Stimulated activated CD4-positive, alpha-beta T cell treated with anti-CD3 and anti-CD28 coated beads, Interleukin-1b, Interleukin-23, amount 100 ng/mL, for 4 hours (primary cell): ENCODE results near the gene OXTR.

ENCODE experiments used
- DNase-seq, 2 donors: peaks; one replicate each; pipeline ENCODE4 v3.0.0-alpha.2; 2020; ENCODE audit warnings: low read depth in 2 of 2

The OXTR gene

GRCh38 chr3:8767667-8768363 lies 1.6 kb downstream of the OXTR start:
- DNase-seq: no peak

DNA sequence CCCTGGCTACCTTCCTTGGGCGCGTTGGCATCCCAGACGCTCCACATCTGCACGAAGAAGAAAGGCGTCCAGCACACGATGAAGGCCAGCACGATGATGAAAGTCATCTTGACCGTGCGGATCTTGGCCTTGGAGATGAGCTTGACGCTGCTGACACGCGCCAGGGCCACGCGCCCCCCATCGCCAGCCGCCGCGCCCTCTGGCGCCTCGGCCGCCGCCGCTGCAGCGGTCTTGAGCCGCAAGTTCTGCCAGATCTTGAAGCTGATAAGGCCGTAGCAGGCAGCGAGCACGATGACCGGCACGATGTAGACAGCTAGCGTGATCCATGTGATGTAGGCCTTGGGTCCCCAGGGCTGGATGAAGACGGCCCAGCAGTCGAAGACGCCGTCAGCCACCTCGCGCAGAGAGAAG lies 2.2 kb downstream of the OXTR start:
- no peak for DNase-seq

DNA sequence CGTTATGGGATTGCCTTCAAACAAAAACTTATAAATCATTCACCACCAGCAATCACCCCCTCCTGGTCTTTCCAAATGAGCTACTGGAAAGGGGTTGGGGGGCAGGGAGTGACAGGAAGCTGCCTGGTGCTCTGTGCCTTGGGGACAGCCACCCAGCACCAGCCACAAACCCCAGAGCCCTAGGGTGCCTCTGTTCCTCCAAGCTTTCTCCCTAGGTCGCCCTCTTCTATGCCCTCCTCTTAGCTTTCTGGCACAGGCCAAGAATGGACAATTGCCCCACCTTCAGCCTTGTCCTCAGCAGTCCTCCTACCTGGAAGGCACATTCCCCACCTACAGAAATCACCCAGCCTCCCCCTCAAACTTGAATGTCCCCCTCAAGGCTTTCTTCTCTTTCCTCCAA lies 3.3 kb downstream of the OXTR start:
- no peak for DNase-seq

DNA sequence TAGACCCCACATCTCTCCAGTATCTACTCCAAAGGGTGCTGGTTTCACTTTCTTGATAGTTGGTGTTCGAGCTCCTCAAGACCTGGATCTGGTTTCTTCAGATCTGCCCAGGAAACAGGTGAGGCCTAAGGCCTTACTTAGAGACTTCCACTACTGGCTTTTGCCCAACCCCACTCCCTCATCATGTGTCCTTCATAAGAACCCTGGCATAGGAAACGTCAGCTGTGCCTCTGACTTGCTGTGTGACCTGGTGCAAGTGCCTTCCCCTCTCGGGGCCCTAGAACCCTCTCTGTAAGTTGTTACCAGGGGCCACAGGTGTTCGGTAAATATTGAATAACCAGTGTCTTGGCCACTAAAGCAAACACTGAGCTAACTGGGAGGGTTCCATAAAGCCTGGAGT lies 3.9 kb downstream of the OXTR start:
- no peak for DNase-seq

- no peak for DNase-seq
Observed at GRCh38 chr3:8764528-8764927, 4.9 kb downstream of the OXTR start.

- DNase-seq: no peak
Observed at GRCh38 chr3:8762607-8763377, 6.6 kb downstream of the OXTR start.

DNA sequence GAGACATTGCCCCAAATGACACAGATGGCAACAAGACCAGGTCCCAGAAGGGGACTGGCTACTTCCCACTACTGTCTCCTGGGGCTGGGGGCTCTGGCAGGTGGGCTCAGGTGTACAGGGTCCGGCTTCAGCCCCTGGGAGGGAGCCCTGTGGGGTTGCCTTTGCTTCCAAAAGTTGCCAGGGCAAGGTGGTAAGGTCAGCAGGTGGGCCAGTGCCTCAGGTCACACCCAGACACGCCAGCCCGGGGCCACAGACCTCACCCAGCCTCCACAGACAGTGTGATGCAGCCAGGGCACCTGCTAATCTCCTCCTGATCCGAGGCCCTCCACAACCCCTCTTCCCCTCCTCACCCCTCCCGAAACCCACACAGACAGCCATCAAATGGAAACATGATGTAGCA lies 7.5 kb downstream of the OXTR start:
- DNase-seq: no peak

DNA sequence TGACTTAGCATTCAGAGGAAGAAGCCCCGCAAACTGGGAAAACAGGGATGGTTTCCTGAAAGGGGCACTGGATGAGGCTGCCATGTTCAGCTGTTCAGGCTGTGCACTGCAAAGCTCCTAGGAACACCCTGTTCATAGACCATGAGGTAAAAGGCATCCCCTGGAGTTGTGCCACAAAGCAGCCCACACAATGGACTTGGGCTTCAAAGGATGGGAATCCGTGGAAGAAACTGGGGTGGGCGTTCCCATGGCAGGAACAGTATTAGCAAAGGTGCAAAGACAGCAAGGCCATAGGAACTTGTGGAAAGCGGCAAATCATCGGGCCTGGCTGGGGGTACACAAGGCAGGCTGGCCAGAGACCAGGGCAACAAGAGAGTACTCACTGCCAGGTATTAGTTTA lies 8.9 kb downstream of the OXTR start:
- DNase-seq: no peak

DNA sequence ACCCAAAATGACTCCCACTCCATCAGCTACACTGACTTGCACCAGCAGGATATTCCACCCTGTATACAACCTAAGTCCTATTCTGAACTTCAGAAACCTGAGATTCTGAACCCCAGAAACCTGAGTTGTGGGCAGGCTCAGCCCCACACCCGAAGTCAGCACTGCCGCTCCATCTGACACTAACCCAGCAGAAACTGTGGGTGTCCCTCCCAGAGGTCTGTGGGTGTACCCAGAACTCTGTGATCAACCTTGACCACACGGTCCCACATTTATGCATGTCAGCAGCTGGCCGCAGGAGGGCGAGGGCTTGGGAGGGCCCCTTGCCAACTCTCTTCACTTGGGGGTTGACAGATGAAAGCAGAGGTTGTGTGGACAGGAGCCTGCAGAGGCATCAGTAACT lies 9.3 kb downstream of the OXTR start:
- DNase-seq: no peak

DNA sequence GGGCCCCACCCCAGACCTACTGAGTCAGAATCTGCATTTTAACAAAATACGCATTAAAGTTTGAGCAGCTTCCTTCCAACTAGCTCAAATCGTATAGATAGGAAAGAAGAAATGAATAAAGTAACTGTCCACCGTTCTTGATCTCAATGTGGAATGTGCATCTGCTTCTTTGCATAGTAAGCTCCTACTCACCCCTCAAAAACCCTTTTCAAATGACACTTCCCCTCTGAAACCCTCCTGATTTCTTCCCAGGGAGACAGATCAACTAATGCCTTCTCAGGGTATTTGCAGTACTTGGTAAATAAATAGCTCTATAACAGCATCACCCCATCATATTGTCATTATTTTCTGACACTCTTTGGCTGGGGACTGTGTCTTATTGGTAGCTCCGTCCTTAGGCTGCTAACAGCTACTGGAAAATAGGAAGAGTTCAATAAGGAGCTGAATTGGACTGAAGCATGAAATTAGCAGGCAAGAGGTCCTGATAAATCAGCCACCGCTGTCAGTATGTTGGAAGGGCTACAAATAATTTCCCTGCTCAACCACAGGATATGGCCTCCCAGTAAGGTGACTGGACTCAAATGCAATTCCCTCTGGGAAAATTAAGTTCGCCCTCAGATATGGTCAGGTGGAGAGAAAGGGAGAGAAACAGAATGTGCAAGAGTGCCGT lies 10.2 kb downstream of the OXTR start:
- DNase-seq: no peak

- no peak for DNase-seq
Observed at GRCh38 chr3:8757551-8758518, 11.6 kb downstream of the OXTR start.

DNA sequence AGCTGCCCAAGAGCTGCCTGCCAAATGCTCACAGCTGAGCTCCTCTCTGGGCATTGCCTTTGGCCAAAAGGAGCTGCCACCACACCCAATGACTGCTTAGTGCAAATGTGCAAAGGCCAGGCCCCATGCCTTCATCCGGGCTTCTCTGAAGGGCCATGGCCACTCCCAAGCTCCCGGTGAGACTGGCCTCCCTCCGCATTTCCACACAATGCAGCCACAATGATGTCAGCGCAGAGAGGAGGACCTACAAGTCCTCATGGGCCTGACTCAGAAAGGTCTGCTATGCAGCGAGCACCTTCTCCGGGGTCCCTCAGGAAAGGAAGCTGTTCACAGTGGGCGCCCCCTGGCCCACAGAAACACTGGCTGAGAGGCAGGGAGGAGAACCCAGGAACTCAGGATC lies 12.7 kb downstream of the OXTR start:
- no peak for DNase-seq

GRCh38 chr3:8755564-8756237 lies 13.7 kb downstream of the OXTR start:
- DNase-seq: no peak

DNA sequence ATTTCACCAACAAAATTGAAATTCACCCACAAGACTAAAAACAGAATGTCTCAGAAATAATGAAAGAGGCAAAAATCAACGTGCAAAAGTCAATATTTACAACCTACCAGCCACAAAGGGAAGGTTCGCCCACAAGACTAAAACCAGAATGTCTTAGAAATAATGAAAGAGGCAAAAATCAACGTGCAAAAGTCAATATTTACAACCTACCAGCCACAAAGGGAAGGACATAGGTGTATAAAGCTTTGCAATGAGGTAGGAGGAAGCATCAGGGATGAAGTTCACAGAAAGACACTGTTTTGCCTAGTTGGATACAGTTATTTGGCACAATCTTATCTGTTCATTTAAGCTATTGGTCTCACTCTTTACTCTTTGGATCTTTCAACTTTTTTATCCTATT lies 14.3 kb downstream of the OXTR start:
- DNase-seq: no peak

- DNase-seq: no peak
Observed at GRCh38 chr3:8752832-8753231, 16.6 kb downstream of the OXTR start.

GRCh38 chr3:8749316-8749715 lies 20.1 kb downstream of the OXTR start:
- DNase-seq: no peak

DNA sequence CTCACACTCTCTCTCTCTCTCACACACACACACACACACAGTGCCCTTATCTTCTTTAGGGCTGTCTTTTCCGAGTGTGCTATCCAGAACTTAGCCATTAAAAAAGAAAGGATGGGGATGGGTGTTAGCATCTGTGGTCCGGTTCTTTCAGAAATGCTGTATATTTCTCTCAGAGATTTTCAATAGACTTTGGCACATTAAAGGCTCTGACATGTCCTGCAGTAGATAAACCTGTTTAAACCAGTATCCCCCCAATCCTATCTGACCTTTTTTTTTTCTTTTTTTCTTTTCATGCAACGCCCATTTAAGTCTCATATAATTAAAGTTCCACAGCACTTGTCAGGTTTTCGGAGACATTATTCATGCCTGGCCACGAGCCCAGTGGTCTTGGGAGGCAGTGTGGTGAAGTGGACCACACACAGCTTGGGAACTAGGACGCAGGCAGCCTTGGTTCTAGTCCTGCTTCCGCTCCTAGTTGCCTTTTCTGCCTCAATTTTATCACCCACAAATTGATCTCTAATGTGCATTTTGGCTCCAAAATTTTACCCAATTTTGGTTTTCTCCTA lies 22.6 kb downstream of the OXTR start:
- no peak for DNase-seq

DNA sequence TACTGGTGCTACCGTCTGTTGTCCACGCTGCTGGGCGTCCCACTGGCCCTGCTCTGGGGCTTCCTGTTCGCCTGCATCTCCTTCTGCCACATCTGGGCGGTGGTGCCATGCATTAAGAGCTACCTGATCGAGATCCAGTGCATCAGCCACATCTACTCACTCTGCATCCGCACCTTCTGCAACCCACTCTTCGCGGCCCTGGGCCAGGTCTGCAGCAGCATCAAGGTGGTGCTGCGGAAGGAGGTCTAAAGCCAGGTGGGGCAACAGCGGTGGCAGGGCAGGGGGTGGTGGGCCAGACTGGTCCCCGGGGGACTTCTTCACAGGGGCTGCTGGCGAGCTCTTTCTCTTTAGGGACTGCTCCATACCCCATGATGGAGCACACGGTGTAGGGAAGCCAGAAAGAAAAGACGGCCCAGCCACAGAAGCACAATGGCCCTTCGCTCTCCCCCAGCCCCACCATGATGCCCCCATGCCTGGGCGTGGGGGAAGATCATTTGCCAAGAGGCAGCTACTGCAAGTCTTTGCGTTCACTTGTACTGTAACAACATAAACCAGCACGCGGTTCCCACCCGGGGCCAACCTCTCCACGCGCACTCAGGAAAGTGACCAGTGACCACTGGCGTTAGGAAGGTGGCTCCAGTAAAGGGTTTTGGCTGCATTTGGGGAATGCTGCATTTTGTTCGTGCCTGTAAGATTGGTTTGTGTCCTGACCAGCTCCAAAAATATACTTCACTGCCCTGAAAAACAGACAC lies 23.6 kb downstream of the OXTR start:
- no peak for DNase-seq

DNA sequence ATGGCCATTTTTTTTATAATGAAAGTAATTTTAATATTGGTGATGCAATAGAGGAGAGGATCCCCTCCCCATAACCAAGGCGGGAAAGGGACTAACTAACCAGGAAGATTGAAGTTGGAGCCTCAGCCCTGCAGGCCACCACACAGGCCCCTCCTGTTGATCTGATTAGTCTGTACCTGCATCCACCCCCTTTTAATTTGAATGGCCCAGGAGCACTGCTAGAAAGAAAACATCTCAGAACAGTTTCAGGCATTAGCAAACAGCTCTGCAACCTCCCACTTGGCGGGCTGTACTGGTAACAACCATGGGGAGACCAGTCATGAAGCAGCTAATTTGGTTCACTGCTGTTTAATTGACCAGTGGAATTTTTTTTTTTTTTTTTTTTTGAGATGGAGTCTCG lies 25.5 kb downstream of the OXTR start:
- no peak for DNase-seq

DNA sequence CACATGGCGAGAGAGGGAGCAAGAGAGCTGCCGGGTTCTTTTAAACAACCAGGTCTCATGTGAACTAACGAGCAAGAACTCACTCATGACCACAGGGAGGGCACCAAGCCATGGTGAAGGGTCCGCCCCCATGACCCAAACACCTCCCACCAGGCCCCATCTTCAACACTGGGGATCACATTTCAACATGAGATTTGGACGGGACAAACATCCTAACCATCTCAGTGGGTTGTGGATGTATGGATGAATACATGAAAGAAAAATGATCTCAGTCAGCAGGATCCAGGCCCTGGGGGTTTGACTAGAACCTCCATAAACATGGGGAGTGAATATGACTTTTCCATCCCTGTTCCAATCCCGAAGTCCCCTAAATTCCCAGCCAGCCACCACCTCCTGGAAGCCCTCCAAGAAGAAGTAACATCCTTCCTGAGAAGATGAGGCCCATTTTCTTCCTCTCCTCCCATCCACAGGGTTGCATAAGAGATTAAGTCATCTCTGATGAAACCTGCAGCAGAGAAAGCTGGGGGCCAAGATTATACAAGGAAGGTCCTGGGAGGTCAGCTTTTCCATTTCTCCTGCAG lies 26.3 kb downstream of the OXTR start:
- DNase-seq: no peak
